Fibroblast of villous mesenchyme (primary cell): Measurements from ENCODE around the gene TLL2. TPM values are rescaled to one million over a fixed set of nuclear protein-coding genes. Genes with fewer than 3 reads are reported as not detected.
A peak's percentile ranks its signal among the peaks of the same experiment; 100 is the strongest.

ENCODE experiments used
- DNase-seq: peaks from one replicate; pipeline ENCODE4 v3.0.0-alpha.2; 2010; ENCODE audit warnings: low read depth
- H3K4me3 ChIP-seq: 2 replicates; pipeline ENCODE4 v1.5.1; 2011; ENCODE audit warnings: low read depth, mild to moderate bottlenecking, low read length
- CTCF ChIP-seq: IDR thresholded peaks from 2 replicates; pipeline ENCODE4 v1.5.1; 2012; ENCODE audit warnings: low read depth, mild to moderate bottlenecking, low read length; ENCODE audit not compliant: insufficient read depth
- total RNA-seq: library from RNA; depleted of rRNA; stranded (reverse); fragments of >200 nt; gene quantifications from 2 replicates; pipeline ENCODE4 v1.2.3, GENCODE V29; 2012

TLL2 gene
- total RNA-seq, 1 donor, result under 0.01 TPM

DNA sequence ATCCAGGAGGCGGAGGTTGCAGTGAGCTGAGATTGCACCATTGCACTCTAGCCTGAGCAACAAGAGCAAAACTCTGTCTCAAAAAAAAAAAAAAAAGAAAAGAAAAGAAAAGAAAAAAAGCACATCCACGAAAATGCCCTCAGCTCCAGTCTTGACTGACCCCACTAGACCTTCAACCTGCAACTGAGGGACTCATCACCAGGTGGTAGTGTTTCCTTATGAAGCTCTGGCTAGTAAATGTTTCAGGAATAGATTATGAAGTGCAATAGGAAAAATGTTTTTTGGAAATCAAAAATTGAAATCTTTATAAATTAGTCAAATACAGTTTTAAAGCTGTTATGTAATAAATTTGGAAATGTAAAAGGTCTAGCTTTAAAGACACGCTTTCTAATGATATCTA lies 22.4 kb downstream of the TLL2 start:
- TF ChIP-seq CTCF, result peak; percentile 24
- DNase-seq, result no peak

GRCh38 chr10:96488161-96488935 lies 25.4 kb downstream of the TLL2 start:
- no peak for TF ChIP-seq CTCF
- no peak for DNase-seq
- H3K4me3 ChIP-seq, result no peak overlapping the region

More for the DNA sequence above, 22.4 kb downstream of the TLL2 start:
- no peak overlapping the region for H3K4me3 ChIP-seq

GRCh38 chr10:96482815-96483588 lies 30.7 kb downstream of the TLL2 start:
- no peak overlapping the region for H3K4me3 ChIP-seq
- no peak for DNase-seq
- TF ChIP-seq CTCF, result no peak

- TF ChIP-seq CTCF, result no peak
- H3K4me3 ChIP-seq, result no peak overlapping the region
- DNase-seq, result no peak
These were observed 35.4 kb downstream of the TLL2 start for GRCh38 chr10:96478355-96478754.

DNA sequence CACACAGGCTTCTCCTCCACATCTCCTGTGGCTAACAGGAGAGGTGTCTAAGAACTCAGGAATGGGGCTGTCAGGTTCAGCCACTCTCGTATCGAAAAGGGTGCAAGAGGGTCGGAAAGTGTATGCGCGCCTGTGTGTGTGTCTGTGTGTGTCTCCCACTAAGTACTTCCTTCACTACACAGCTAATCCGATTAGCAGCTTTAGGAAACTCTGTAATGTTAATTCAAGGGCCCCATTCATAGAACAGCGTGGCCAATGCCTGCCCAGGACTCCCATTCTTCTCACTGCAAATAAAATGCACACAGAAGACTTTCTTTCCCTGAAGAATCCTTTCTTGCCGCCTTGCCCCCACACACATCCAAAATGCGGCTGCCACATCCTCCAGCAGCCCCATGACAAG lies 39.9 kb downstream of the TLL2 start:
- no peak overlapping the region for H3K4me3 ChIP-seq
- TF ChIP-seq CTCF, result no peak
- no peak for DNase-seq

GRCh38 chr10:96470116-96470743 lies 43.5 kb downstream of the TLL2 start:
- TF ChIP-seq CTCF, result peak; percentile 71
- no peak overlapping the region for H3K4me3 ChIP-seq
- DNase-seq, result peak; percentile 36
